ENCODE results near the gene FAM120A.
"Not testable (repeated sequence)": the region's sequence is repeated elsewhere in the genome, so short reads cannot be mapped to it uniquely, and the experiment has no call there.

FAM120A gene

GRCh38 chr9:93512170-93512812 is 60.8 kb downstream of the FAM120A start:
- not testable (repeated sequence) for DNase-seq

GRCh38 chr9:93513606-93514005 is 62.1 kb downstream of the FAM120A start:
- no peak for DNase-seq

- DNase-seq = no peak
Observed at GRCh38 chr9:93517331-93517730, 65.8 kb downstream of the FAM120A start.

- DNase-seq = no peak
Observed at GRCh38 chr9:93520523-93520922, 69.0 kb downstream of the FAM120A start.

GRCh38 chr9:93522736-93523135 is 71.3 kb downstream of the FAM120A start:
- no peak for DNase-seq

GRCh38 chr9:93523518-93524144 is 72.1 kb downstream of the FAM120A start:
- no peak for DNase-seq

GRCh38 chr9:93525476-93525875 is 74.0 kb downstream of the FAM120A start:
- no peak for DNase-seq

- no peak for DNase-seq
Observed at GRCh38 chr9:93531374-93531773, 79.9 kb downstream of the FAM120A start.

GRCh38 chr9:93532141-93532540 is 80.7 kb downstream of the FAM120A start:
- DNase-seq = no peak

GRCh38 chr9:93533863-93534262 is 82.4 kb downstream of the FAM120A start:
- DNase-seq = no peak

GRCh38 chr9:93536167-93536566 is 84.7 kb downstream of the FAM120A start:
- DNase-seq = no peak

- no peak for DNase-seq
Observed at GRCh38 chr9:93536874-93537273, 85.4 kb downstream of the FAM120A start.

GRCh38 chr9:93540305-93540704 is 88.8 kb downstream of the FAM120A start:
- DNase-seq = no peak

GRCh38 chr9:93541005-93541404 is 89.5 kb downstream of the FAM120A start:
- DNase-seq = no peak

GRCh38 chr9:93541581-93542349 is 90.3 kb downstream of the FAM120A start:
- DNase-seq = no peak

GRCh38 chr9:93543117-93543516 is 91.6 kb downstream of the FAM120A start:
- DNase-seq = no peak

- no peak for DNase-seq
Observed at GRCh38 chr9:93546356-93546755, 94.9 kb downstream of the FAM120A start.

- DNase-seq = no peak
Observed at GRCh38 chr9:93549611-93550010, 98.1 kb downstream of the FAM120A start.

GRCh38 chr9:93552923-93553322 is 101.4 kb downstream of the FAM120A start:
- no peak for DNase-seq

- DNase-seq = no peak
Observed at GRCh38 chr9:93555370-93555769, 103.9 kb downstream of the FAM120A start.

- no peak for DNase-seq
Observed at GRCh38 chr9:93557366-93558137, 106.1 kb downstream of the FAM120A start.

- no peak for DNase-seq
Observed at GRCh38 chr9:93558503-93558902, 107.0 kb downstream of the FAM120A start.

- no peak for DNase-seq
Observed at GRCh38 chr9:93560991-93561390, 109.5 kb downstream of the FAM120A start.
